A673 (cell line): Measurements from ENCODE around the gene RERE. TPM values are rescaled to one million over a fixed set of nuclear protein-coding genes. Genes with fewer than 3 reads are reported as not detected.

Experiments
- BruUV-seq: library from RNA; stranded (reverse); fragments of 400-500 nt; replicated peaks from 2 replicates; lab custom pipeline; 2021; lab: Mats Ljungman, UMichigan
- CTCF ChIA-PET: fragments of 300-600 bp; sonication (Branson Sonifier 250); formaldehyde crosslinking; loops from one replicate; lab custom pipeline; 2022; ENCODE audit warnings: antibody characterized with exemption; lab: Charles Lee
- POLR2A ChIA-PET: fragments of 300-600 bp; sonication (Branson Sonifier 250); formaldehyde crosslinking; loops from one replicate; lab custom pipeline; 2022; ENCODE audit warnings: antibody characterized with exemption; ENCODE audit not compliant: low non-redundant PET; lab: Charles Lee
- DNase-seq: peaks from one replicate; pipeline ENCODE4 v3.0.0-alpha.2; 2015; ENCODE audit warnings: low spot score
- H3K27ac ChIP-seq: fragments of 200-600 bp; sonication (generic); 2 replicates; pipeline ENCODE4 v1.5.1; 2016; ENCODE audit warnings: mixed run types, low read depth, mild to moderate bottlenecking, mixed read lengths, antibody characterized with exemption, low read length; ENCODE audit not compliant: poor library complexity, severe bottlenecking
- H3K27me3 ChIP-seq: fragments of 200-600 bp; sonication (generic); replicated peaks from 2 replicates; pipeline ENCODE4 v1.6.1; 2017; ENCODE audit warnings: mixed run types, low read depth, mild to moderate bottlenecking, mixed read lengths, antibody characterized with exemption, low read length; ENCODE audit not compliant: insufficient read depth, poor library complexity
- H3K36me3 ChIP-seq: fragments of 200-600 bp; sonication (generic); 2 replicates; pipeline ENCODE4 v1.6.1; 2016; ENCODE audit warnings: mixed run types, mild to moderate bottlenecking, mixed read lengths, antibody characterized with exemption, low read length; ENCODE audit not compliant: insufficient read depth, poor library complexity, severe bottlenecking
- H3K4me1 ChIP-seq: fragments of 200-600 bp; sonication (generic); 2 replicates; pipeline ENCODE4 v1.6.1; 2017; ENCODE audit warnings: mixed run types, mild to moderate bottlenecking, mixed read lengths, antibody characterized with exemption, low read length; ENCODE audit not compliant: insufficient read depth, poor library complexity, severe bottlenecking
- H3K4me3 ChIP-seq: fragments of 200-600 bp; sonication (generic); 2 replicates; pipeline ENCODE4 v1.5.1; 2016; ENCODE audit warnings: low read depth, mixed run types, mild to moderate bottlenecking, mixed read lengths, low read length; ENCODE audit not compliant: poor library complexity, severe bottlenecking
- H3K9me3 ChIP-seq: fragments of 200-600 bp; sonication (generic); 2 replicates; pipeline ENCODE4 v1.6.1; 2016; ENCODE audit warnings: mixed run types, low read depth, mild to moderate bottlenecking, mixed read lengths, antibody characterized with exemption, low read length; ENCODE audit not compliant: poor library complexity, severe bottlenecking
- CTCF ChIP-seq: fragments of 300-800, 200-600 bp; sonication (generic); conservative IDR thresholded peaks from 2 replicates; pipeline ENCODE4 v1.5.1; 2017; ENCODE audit warnings: low read depth, mild to moderate bottlenecking, antibody characterized with exemption, low read length, moderate library complexity, mixed read lengths
- EZH2 ChIP-seq: fragments of 200-600 bp; sonication (generic); IDR thresholded peaks from 2 replicates; pipeline ENCODE4 v1.6.1; 2017; ENCODE audit warnings: borderline replicate concordance, low read depth, mild to moderate bottlenecking, mixed read lengths, antibody characterized with exemption, low read length; ENCODE audit not compliant: poor library complexity, severe bottlenecking
- intact Hi-C: fragments of 100-400 bp; cut with micrococcal nuclease; formaldehyde crosslinking; loops from one replicate; pipeline ENCODE4 v1.10.0; 2022; ENCODE audit not compliant: unreplicated experiment
- total RNA-seq: library from RNA; stranded (reverse); gene quantifications from 2 replicates; pipeline ENCODE4 v1.2.3, GENCODE V29; 2021

RERE gene
- total RNA-seq, 1 experiment from 2014 or later = 188 TPM

GRCh38 chr1:8583031-8583430, 234.4 kb downstream of the RERE start:
- peaks cover 96% of the 10 kb centered on the region for H3K4me1 ChIP-seq
- no peaks in the 10 kb centered on the region for H3K36me3 ChIP-seq
- no peak for TF ChIP-seq CTCF
- no peak for TF ChIP-seq EZH2
- intact Hi-C loops = no loop called here
- BruUV-seq = no TSS peak
- DNase-seq = no peak
- no peaks in the 10 kb centered on the region for H3K9me3 ChIP-seq
- POLR2A ChIA-PET = no interaction called here
- H3K27me3 ChIP-seq = no peaks in the 10 kb centered on the region
- CTCF ChIA-PET = interaction anchor here (0.6 kb wide), 1 partner anchor 316 kb away, joined by 3 read pairs; no protein-coding TSS in a partner anchor
- no peak overlapping the region for H3K4me3 ChIP-seq
- peak overlapping the region; percentile 52 for H3K27ac ChIP-seq

DNA sequence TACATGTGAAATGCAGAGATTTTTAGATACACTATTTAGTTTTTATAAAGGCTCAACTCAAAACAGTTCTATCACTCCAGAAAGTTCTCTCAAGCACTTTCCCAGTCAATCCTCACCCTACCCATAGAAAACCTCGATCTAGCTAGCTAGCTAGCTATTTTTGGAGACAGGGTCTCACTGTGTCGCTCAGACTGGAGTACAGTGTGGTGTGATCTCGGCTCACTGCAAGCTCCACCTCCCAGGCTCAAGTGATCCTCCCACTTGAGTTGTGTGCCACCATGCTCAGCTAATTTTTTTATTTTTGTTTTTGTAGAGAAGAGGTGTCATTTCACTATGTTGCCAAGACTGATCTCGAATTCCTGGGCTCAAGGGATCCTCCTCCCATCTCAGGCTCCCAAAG, 236.9 kb downstream of the RERE start:
- ChIA-PET POLR2A (no interaction called here), CTCF (no interaction called here)
- TF ChIP-seq EZH2 (no peak), CTCF (no peak)
- no TSS peak for BruUV-seq
- DNase-seq = no peak
- Histone ChIP-seq H3K4me3 (no peak overlapping the region), H3K9me3 (no peaks in the 10 kb centered on the region), H3K4me1 (peaks cover 79% of the 10 kb centered on the region), H3K27ac (peak overlapping the region; percentile 43), H3K27me3 (no peaks in the 10 kb centered on the region), H3K36me3 (peaks cover 6% of the 10 kb centered on the region)
- intact Hi-C loops = no loop called here

- CTCF ChIA-PET = interaction anchor here (0.6 kb wide), 1 partner anchor 137 kb away, joined by 4 read pairs; no protein-coding TSS in a partner anchor
- TF ChIP-seq CTCF (no peak), EZH2 (no peak)
- intact Hi-C loops = no loop called here
- Histone ChIP-seq H3K4me3 (no peak overlapping the region), H3K36me3 (peaks cover 6% of the 10 kb centered on the region), H3K27me3 (no peaks in the 10 kb centered on the region), H3K9me3 (no peaks in the 10 kb centered on the region), H3K27ac (peak overlapping the region; percentile 5), H3K4me1 (peaks cover 65% of the 10 kb centered on the region)
- no TSS peak for BruUV-seq
- POLR2A ChIA-PET = no interaction called here
- no peak for DNase-seq
Observed at GRCh38 chr1:8578936-8579335, 238.5 kb downstream of the RERE start.
